Measurements from ENCODE around the gene KCTD16.

Gene KCTD16

DNA sequence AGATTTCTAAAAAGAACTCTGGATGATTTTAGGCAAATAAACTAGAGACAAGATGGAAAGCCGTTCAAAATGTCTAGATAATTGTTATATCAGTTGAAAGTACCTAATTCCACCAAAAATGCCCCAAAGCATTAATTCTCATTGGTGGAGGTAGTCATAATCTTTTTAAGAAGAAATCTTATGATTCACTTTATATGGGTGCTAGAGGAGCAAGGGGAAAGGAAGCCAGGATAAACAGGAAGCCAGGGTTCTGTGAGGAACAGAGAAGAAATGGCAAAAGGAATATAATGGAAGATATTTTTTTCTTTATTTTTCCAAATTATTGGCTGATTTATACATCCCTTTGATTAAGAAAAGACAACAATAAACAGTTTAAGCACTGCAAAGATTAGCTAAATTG is 8.0 kb upstream of the KCTD16 start:
- no peak for FAIRE-seq
- no peak for DNase-seq (ENCODE audit: low spot score)

DNA sequence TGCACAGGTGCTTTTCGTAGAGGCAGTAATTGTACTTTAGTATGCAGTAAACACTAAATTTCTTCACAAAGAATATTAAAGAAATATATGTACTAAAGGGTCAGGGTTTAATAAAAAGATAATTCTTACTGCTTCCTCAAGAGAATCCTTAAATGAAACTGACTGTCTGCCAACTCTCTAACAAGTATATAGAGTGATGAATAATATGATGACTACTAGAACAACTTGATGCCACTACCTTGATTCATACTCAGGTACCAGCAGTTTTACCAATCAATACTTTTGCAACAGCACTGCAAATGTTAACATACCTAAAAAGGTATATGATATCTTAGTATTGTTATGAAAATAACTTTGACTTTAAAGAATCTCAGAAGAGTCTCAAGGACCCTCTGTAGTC is 4.0 kb upstream of the KCTD16 start:
- DNase-seq (ENCODE audit: low spot score): no peak
- no peak for FAIRE-seq

DNA sequence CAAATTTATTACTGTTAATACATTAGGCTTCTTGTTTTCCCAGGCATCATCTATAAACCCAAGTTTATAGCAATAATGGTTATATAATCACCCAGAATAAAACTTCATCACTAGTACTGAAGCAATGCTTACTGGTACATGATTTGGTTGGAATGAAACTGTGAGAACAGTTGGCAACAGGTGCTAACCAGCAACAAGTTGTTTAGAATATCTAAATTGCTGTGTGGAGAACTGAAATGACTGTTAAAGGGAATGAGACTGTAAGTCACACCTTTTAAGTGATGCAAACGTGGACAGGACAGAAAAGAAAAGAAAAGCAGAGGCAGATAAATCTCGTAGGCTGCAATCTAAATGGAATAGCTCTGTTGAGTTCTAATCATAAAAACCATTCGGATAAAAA is 2.7 kb upstream of the KCTD16 start:
- no peak for DNase-seq (ENCODE audit: low spot score)
- no peak for FAIRE-seq

DNA sequence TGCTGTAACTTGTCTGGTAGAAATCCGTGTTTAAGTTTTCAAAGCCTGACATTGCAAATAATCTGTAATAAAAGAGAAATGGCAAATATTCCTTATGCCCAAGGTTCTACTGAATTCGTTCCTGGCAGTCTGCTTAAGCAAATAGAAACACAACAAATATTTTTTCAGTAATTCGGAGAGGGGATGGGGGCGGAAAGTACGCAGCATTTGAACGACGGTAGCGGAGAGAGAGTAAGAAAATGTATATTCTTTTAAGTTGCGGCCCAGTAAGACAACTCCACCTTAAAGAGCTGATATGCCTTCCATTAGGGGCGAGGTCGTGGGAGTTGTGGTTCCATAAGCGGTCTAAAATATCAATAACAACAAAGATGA is 783 bp upstream of the KCTD16 start:
- no peak for DNase-seq (ENCODE audit: low spot score)
- FAIRE-seq: no peak

DNA sequence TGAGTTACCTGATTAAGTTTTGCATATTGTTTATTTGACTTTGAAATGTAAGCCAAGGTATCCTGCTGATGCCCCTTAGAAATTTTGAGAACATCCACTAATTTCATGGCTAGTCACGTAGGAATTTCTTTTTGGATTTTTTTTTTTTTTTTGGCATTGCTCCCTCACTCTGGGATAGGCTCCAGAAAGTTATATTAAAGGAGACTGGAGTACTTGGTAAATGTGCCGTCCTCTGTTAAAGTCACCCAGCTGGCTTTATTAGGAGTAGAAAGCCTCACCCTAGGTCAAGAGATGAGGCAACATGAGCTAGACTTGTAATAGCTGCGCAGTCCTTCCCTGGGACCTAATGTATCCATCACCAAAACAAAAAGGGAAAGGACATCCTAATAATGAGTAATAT is 3.1 kb downstream of the KCTD16 start:
- FAIRE-seq: no peak
- no peak for DNase-seq (ENCODE audit: low spot score)

DNA sequence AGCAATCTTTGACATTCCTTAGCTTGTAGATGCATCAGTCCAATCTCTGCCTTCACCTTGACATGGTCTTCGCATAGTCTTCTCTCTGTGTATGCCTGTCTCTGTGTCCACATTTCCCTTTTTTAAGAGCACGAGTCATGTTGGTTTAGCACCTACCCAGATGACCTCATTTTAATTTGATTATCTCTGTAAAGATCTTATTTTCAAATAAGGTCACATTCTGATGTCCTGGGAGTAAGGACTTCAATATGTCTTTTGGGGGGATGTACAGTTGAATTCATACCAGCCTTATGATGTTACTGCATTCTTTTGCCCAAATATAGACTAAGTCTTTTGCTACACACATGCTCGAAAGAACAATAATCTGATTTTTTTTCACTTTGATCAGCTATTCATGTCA is 6.9 kb downstream of the KCTD16 start:
- FAIRE-seq (no peak), DNase-seq (ENCODE audit: low spot score) (no peak)

DNA sequence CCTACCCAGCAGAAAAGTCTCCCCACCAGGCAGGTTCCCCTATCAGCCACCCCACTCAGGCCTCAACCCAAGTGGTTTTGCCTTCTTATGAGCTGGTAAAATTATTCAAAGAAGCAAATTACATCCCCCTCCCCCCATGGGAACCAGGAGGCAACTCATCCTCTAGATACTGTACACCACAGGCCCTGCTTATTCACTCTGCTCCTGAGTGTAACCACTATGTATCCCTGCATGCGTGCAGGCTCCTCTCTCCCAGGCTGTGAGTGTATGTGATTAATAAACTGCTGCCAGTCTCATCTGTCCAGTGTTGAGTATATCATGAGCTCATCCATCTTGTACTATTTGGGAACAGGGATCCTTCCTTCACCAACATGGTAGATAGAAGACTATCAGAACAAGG is 8.6 kb downstream of the KCTD16 start:
- FAIRE-seq: no peak
- DNase-seq (ENCODE audit: low spot score): no peak

DNA sequence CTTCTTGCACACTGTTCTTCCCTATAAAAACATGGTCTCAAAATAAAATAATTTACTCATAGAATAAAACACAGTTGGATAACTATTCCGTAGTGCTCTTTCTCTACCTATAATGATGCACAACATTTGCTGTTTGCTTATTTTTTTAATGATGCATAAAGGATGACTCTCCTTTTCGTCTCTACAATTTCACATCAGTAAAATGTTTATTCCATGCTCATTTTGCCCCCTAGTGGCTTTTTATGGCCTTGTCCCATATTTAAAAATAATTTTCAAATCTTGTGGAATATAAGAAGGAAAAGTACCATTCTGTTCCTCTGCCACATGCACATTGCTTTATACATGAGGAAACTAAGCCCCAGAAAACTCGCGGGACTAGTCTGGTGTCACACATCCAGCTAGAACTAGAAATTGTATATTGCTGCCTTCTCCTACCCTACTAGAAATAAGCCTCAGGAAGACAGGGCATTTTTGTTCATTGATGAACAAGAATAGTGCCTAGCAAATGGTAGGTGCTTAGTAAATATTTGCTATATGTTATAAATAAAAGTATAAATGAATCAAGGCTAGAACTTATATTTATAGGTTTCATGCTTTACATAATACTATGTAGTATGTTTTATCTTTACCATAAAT is 12.7 kb downstream of the KCTD16 start:
- DNase-seq (ENCODE audit: low spot score): no peak

DNA sequence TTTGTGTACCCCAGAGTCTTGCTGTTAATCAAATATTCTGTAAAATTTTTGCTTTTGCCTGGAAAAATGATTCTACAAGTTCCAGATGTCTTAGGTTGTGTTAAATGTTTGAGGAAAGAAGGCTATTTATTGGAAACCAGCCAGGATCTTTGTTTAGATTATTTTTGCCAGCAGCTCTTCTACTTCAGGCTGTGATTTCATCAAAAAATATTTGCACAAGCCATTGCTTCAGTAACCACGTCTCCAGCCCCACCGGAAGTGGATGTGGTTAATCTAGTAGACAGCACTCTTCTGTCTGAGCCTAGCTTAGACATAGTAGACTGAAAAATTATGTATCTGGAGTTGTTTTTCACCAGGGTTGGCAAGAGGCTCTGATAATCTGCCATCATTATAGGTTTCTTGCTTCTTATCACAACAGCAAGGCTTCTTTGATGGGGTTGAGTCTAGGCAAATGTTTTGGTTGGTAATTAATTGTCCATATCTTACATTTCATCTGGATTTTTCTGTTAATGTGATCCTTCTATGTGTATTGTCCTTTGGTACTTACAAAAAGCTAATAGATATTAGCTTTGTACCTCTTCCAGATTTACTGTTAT is 17.1 kb downstream of the KCTD16 start:
- no peak for FAIRE-seq
- peak; percentile 66 for DNase-seq (ENCODE audit: low spot score)

More for the DNA sequence above, 12.7 kb downstream of the KCTD16 start:
- FAIRE-seq: no peak

DNA sequence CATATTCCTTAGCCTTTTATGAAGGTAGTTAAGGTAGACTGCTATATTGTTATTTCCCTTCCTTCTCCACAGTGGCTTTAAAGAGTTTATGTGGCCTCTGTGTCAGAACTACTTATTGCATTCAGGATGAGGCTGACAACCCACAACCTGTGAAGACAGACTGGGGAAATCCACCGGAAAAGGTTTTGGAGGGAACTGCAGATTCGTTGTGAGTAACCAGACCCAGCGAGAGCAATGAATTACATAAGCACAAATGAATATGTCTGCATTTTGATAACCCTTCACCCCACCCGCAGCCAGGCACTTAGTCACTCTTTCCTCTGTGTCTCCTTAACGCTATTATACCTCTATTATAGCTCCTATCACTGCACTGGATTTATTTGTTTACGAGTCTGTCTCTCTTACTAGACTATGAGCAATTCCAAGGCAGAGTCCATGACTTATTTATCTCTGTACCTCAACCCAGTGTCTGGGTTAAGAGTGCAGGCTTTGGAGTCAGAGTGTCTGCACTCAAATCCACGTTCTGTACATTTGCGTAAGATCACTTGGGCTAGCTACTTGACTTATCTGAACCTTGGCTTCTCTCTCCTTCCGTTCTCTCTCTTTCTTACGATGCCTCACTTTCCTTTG is 19.2 kb downstream of the KCTD16 start:
- DNase-seq (ENCODE audit: low spot score) (peak; percentile 44), FAIRE-seq (no peak)

DNA sequence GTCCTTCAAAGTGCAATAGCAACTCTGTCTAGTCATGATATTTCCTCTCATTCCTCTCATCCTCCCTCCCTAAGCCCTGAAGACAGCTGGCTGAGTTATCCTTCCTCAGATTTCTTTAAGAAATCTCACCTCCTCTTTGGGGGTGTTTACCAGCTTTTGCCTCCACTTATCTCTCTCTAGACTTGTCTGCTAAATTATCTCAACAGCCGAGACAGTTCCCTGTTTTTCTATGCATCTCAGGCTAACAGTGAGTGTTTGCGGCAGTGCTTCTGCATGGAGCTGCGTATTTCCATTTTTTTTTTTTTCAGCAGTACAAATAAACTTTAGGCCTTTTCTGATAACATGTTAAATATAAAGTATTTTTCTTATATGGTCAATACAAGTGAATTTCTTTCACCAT is 20.9 kb downstream of the KCTD16 start:
- FAIRE-seq (no peak), DNase-seq (ENCODE audit: low spot score) (no peak)

DNA sequence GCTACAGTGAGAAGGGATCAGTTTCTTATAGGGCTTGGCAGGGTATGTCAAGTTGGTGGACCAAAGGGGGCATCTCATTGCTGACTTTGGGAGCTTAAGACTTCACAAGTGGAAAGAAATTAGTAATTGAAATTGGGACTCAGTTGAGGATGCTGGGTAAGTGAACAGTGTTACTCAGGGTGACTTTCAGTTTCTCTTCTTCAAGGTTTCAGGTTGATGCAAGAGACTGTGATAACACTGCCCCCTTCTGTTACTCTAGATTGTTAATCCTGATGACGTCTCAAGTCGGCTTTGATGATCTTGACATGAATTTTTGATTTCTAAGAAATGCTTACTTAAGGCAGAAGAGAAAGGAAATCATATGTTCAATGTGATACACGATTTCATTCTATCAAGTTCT is 21.3 kb downstream of the KCTD16 start:
- FAIRE-seq (no peak), DNase-seq (ENCODE audit: low spot score) (peak; percentile 37)

DNA sequence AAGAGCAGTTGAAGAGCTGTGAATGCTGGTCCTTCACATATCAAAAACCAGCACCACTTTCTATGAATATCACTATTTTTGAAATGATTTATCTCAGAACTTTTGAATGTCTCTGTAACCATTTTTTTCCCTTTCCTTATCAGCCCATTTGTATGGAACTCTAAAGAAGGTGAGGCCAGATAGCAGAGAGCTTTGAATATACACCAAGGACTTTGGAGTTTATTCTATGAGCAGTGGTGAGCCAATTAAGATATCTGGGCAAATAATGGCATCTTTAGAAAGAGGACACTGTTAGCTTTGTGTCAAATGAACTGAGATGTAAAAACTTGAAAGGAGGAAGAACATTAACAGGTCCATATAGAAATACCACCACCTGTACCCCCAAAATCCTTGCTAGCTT is 22.0 kb downstream of the KCTD16 start:
- FAIRE-seq (no peak), DNase-seq (ENCODE audit: low spot score) (no peak)

DNA sequence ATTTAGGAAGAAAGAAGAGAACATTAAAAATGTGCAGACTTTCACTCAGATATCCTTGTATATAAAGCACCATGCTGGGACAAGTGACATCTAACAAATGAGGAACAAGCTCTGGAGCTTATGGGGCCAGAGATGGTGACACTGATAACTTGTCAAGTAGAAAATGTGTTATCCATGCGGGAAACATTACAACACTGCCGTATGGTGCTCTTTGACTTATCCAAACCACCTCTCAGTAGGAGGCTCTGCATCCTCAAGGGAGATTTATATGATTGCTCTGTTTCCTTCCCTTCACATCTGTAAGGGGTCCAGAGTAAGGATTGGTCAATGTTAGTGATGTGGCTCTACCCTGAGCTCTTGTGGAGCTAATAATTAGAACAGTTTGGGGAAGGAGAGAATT is 23.5 kb downstream of the KCTD16 start:
- FAIRE-seq: no peak
- DNase-seq (ENCODE audit: low spot score): no peak

DNA sequence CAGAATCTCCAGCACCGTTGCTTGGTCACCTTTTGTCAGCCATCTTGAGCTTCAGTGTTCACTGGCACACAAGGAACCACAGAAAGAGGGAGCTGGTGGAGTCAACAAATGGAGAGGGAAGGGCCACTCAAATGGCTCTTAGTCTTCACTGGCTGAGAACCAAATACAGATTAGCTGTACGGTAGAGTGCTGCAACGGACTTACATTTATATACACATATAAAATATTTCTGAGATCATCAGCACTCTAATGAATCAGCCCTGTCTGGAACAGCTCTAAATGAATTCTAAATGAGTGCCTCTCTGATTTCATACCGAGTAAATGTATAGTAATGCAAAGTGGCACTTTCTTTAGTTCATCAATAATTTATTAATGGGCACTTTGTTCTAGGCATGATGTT is 24.8 kb downstream of the KCTD16 start:
- FAIRE-seq (no peak), DNase-seq (ENCODE audit: low spot score) (no peak)

DNA sequence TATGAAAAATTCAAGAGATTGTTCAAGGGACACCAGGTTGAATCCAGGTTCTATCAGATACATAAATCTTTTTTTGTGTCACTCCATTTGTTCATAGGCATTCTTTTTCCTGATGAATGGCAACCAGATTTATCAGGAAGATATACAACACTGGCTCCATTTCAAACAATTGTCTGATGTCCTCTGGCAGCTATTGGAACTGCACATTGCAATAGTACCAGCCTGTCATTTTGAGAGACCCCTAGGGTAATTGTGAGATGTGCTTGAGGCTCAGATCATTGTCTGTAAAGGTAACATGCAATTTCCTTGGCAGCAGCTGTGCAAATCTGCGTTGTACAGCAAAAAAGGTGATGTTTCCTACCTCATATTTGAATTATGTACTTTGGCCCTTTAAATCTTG is 25.9 kb downstream of the KCTD16 start:
- FAIRE-seq (no peak), DNase-seq (ENCODE audit: low spot score) (no peak)

DNA sequence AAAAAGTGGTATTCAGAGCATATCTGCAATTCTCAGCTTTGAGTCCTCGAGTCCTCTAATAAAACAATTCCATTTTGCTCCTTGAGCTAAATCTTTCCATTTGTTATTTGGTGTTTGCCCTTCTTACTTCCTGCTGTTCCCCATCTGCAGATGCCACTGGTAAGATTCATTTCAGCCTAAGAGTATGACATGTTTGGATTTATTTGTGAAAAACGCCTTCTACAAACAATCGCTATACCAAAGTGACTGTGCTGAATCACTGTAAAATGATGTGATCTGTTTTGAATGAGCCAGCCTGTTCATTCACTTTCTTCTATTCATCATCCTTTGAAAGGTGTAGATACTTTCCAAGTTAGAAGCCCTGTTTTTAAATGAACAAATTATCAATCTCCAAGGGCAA is 27.7 kb downstream of the KCTD16 start:
- DNase-seq (ENCODE audit: low spot score): no peak
- FAIRE-seq: no peak

DNA sequence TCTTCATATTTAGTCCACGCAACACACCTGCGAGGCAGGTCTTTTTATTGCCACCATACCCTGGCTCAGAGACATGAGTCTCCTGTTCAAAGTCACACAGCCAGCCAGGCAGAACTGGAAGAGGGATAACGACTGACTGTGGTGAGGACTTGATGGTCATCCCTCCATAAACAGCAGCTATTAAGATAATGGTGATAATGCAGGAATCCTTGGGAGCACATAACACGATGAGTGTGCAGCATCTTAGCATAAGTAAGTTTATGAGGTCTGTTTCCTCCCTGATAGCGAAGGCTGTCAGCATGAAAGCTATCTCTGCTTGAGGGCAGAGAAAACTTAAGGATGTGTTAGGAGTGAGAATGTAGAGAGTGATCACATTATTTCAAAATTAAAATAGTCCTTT is 30.9 kb downstream of the KCTD16 start:
- FAIRE-seq (no peak), DNase-seq (ENCODE audit: low spot score) (no peak)

DNA sequence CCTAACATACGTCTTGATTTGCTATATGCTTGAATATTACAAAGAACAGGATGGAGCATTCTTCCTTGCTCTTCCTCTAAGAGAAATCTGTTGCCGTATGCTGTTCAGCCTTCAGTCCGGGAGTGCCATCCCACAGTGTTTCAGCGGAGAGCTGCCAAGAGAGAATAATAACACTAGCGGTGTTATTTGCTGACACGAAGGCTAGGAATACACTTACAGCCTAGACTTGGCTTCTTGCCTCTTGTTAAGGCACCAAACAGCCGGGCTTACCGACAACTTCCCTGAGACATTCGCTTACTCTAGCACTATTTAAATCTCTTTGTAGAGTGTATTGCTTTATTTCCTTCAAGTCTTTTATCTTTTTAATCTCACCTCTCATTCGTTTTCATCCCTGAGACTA is 31.4 kb downstream of the KCTD16 start:
- no peak for FAIRE-seq
- no peak for DNase-seq (ENCODE audit: low spot score)

DNA sequence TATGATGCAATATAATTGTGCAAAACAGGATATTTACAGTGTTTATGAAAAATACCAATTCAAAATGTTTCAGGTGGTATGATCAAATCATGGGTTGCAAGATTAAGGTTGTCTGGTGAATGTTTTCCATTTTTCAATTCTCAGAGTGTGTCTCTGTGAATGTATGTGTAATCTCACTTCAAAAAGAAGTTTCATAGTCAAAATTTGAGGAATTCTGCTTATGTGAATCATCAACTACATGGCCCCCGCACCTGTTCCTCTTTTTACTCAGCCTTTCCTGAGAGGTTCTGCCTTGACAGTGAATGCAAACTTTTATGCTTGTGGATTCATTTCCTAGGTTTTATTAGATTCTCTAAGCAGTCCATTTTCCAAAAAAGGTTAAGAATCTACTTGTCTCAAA is 32.1 kb downstream of the KCTD16 start:
- DNase-seq (ENCODE audit: low spot score) (no peak), FAIRE-seq (no peak)

DNA sequence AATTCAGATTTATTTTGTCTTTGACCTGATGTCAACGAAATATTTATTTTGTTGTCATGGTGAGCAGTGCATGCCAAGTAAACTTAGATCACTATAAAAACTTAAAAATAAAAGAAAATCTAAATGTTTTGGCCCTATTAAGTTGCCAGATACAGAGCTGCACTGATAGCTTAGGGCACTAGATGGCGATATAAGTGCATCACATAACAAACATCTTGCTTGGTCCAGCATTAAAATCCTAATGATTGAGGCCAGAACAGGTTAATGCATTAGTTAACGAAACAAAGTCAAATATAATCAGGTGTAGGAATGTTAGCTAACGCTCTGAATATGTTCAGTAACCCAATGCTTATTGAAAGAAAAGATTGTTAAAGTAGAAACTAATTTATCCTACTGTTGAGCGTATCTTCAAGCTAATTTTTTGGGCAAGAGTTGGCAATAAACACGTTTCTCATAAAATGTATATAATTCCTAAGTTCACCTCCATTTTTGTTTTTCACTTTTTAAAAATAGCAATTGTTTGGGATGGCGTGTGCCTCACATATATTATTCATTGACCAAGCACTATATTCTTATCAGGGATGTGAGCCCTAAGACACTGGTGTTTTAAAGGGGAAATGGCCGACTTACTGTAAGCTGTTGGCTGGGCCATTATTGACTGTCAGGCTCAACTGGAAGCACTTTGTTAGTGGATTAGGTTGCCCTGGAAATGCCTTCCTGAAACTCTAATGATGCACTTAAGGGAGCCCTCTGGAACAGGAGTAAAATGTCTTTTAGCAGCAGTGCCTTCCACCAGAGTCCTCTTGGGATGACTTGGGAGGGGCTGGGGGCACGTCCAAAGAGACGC is 33.3 kb downstream of the KCTD16 start:
- FAIRE-seq (peak; percentile 5), DNase-seq (ENCODE audit: low spot score) (peak; percentile 30)

DNA sequence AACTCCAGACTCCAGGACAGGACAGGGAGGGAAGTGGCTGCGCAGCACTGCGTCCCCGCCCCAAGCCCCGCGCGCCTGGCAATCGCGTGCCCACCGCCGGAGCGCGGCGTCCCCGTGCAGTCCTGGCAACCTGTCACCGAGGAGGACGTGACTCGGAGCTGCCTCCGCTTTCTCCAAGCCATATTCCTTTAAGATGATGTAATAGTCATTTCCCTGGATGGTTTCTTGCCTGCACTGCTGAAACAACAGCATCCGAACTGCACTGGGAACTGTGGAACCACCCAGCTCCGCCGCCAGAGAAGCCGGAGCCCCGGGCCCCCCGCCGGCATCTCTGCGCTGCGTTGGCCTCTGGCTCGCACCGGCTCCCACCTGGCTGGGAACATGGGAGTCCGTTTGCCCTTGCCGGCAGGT is 34.5 kb downstream of the KCTD16 start:
- FAIRE-seq: peak; percentile 35
- DNase-seq (ENCODE audit: low spot score): peak; percentile 55
